ENCODE measurements around the gene RELN.

DNA sequence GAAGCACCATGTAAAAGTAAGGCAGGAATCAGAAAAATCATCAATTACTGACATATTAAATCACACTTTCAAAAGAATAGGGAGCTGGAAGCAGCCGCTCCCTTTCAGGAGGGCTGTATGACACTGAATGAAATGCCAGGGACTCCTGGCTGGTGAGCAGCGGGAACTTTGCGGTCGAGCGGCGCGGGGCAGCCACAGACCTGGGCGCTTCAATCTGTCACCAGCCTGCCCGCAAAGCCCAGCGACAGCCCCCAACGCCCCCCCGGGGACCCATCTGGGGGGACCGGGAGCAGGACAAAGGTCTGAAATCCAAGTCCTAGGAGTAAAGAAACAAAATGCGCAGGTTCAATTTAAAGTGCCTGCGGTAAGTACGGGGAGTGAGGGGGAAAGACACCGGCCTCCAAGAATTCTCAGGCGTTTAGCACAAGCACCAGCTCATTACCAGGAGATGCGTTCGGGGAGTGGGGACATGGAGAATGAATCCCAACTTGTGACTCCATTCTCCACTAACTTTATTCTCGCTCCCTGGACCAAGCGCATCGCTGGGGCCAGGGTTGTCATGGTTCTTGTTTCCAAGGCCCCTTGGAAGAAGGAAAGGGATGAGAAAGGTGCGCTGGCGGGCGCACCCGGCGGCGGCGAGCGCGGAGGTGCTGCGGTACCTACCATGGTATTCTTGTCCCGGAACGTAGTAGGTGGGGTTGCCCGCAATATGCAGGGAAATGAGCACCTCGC, 824 bp downstream of the RELN start:
- TF ChIP-seq, protein P1, sequence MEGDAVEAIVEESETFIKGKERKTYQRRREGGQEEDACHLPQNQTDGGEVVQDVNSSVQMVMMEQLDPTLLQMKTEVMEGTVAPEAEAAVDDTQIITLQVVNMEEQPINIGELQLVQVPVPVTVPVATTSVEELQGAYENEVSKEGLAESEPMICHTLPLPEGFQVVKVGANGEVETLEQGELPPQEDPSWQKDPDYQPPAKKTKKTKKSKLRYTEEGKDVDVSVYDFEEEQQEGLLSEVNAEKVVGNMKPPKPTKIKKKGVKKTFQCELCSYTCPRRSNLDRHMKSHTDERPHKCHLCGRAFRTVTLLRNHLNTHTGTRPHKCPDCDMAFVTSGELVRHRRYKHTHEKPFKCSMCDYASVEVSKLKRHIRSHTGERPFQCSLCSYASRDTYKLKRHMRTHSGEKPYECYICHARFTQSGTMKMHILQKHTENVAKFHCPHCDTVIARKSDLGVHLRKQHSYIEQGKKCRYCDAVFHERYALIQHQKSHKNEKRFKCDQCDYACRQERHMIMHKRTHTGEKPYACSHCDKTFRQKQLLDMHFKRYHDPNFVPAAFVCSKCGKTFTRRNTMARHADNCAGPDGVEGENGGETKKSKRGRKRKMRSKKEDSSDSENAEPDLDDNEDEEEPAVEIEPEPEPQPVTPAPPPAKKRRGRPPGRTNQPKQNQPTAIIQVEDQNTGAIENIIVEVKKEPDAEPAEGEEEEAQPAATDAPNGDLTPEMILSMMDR (IDR thresholded peaks at IDR 0.05), result no peak
- TF ChIP-seq POLR2A (IDR thresholded peaks at IDR 0.05), result no peak

Data from lower leg skin (tissue), 3 donors.